ENCODE measurements around the gene SDS. TPM values are rescaled to one million over a fixed set of nuclear protein-coding genes. Genes with fewer than 3 reads are reported as not detected.

Gene SDS
- polyA plus RNA-seq, 1 experiment: not detected

- H3K27me3 ChIP-seq (ENCODE audit: control insufficient read depth, insufficient read depth, low read length): no peaks in the 10 kb centered on the region
- H3K4me3 ChIP-seq (ENCODE audit: low read depth, low read length): no peak overlapping the region
- H3K9me3 ChIP-seq (ENCODE audit: control insufficient read depth, insufficient read depth, low read length): no peaks in the 10 kb centered on the region
- no peak overlapping the region for H3K27ac ChIP-seq (ENCODE audit: low read depth, low read length)
- ChIA-PET POLR2A (no interaction called here), CTCF (interaction anchor here (1.0 kb wide), 1 partner anchor 118 kb away, joined by 3 read pairs; no protein-coding TSS in a partner anchor)
- no peak for TF ChIP-seq CTCF (IDR thresholded peaks at IDR 0.05; ENCODE audit: low read depth, low read length)
- DNase-seq (ENCODE audit: low read depth, low spot score): no peak
These were observed 24.2 kb upstream of the SDS start for GRCh38 chr12:113427882-113428281.

- POLR2A ChIA-PET: no interaction called here
These were observed 22.3 kb upstream of the SDS start for GRCh38 chr12:113425960-113426453.

GRCh38 chr12:113424915-113425823, 21.5 kb upstream of the SDS start:
- ChIA-PET CTCF (interaction anchor here (0.6 to 2.3 kb wide), 73 partner anchors 8 to 538 kb away, joined by 3 to 53 read pairs (median 4); partner anchors contain the start of genes CFAP73, PLBD2, SDS and SLC8B1), POLR2A (no interaction called here)
- Histone ChIP-seq H3K27me3 (ENCODE audit: control insufficient read depth, insufficient read depth, low read length) (no peaks in the 10 kb centered on the region), H3K27ac (ENCODE audit: low read depth, low read length) (no peak overlapping the region), H3K4me3 (ENCODE audit: low read depth, low read length) (no peak overlapping the region), H3K9me3 (ENCODE audit: control insufficient read depth, insufficient read depth, low read length) (no peaks in the 10 kb centered on the region)
- DNase-seq (ENCODE audit: low read depth, low spot score): no peak
- TF ChIP-seq CTCF (IDR thresholded peaks at IDR 0.05; ENCODE audit: low read depth, low read length): peak; percentile 93

More at GRCh38 chr12:113425960-113426453, 22.3 kb upstream of the SDS start:
- CTCF ChIA-PET: interaction anchor here (0.6 to 2.3 kb wide), 71 partner anchors 9 to 537 kb away, joined by 3 to 53 read pairs (median 4); partner anchors contain the start of genes CFAP73, PLBD2, SDS and SLC8B1
- no peak for DNase-seq (ENCODE audit: low read depth, low spot score)
- H3K27me3 ChIP-seq (ENCODE audit: control insufficient read depth, insufficient read depth, low read length): no peaks in the 10 kb centered on the region
- TF ChIP-seq CTCF (IDR thresholded peaks at IDR 0.05; ENCODE audit: low read depth, low read length): no peak
- H3K27ac ChIP-seq (ENCODE audit: low read depth, low read length): no peak overlapping the region
- no peaks in the 10 kb centered on the region for H3K9me3 ChIP-seq (ENCODE audit: control insufficient read depth, insufficient read depth, low read length)
- no peak overlapping the region for H3K4me3 ChIP-seq (ENCODE audit: low read depth, low read length)

GRCh38 chr12:113424456-113424855, 20.8 kb upstream of the SDS start:
- ChIA-PET POLR2A (no interaction called here), CTCF (interaction anchor here (0.5 to 2.3 kb wide), 20 partner anchors 8 to 438 kb away, joined by 3 to 53 read pairs (median 10); partner anchors contain the start of gene TPCN1)
- no peaks in the 10 kb centered on the region for H3K9me3 ChIP-seq (ENCODE audit: control insufficient read depth, insufficient read depth, low read length)
- no peak for DNase-seq (ENCODE audit: low read depth, low spot score)
- no peak for TF ChIP-seq CTCF (IDR thresholded peaks at IDR 0.05; ENCODE audit: low read depth, low read length)
- H3K4me3 ChIP-seq (ENCODE audit: low read depth, low read length): no peak overlapping the region
- H3K27me3 ChIP-seq (ENCODE audit: control insufficient read depth, insufficient read depth, low read length): no peaks in the 10 kb centered on the region
- H3K27ac ChIP-seq (ENCODE audit: low read depth, low read length): no peak overlapping the region

All from AG04450 (cell line).